Panc1 (cell line): Measurements from ENCODE around the gene HOTAIR. TPM values are rescaled to one million over a fixed set of nuclear protein-coding genes. Genes with fewer than 3 reads are reported as not detected.

Experiments used
- ATAC-seq: fragments of 200-7000 bp; cut with Tn5 transposase; 2 replicates; pipeline ENCODE4 v1.9.1; 2020; ENCODE audit warnings: mild to moderate bottlenecking, moderate library complexity
- BruUV-seq: library from RNA; stranded (reverse); fragments of 400-500 nt; replicated peaks from 2 replicates; lab custom pipeline; 2021; lab: Mats Ljungman, UMichigan
- CTCF ChIA-PET: fragments of 300-600 bp; sonication (Branson Sonifier 250); formaldehyde crosslinking; loops from one replicate; lab custom pipeline; 2022; ENCODE audit warnings: antibody characterized with exemption; lab: Charles Lee
- POLR2A ChIA-PET: fragments of 300-600 bp; sonication (Branson Sonifier 250); formaldehyde crosslinking; loops from one replicate; lab custom pipeline; 2022; ENCODE audit warnings: antibody characterized with exemption; lab: Charles Lee
- DNase-seq: peaks from one replicate; pipeline ENCODE4 v3.0.0-alpha.2; 2010; ENCODE audit warnings: low read depth, low spot score
- H3K27ac ChIP-seq: 2 replicates; pipeline ENCODE4 v1.5.1; 2011; ENCODE audit warnings: mild to moderate bottlenecking, low read length, inconsistent platforms
- H3K27me3 ChIP-seq: fragments of 200-500 bp; sonication (Bioruptor generic); 2 replicates; pipeline ENCODE4 v1.6.0; 2014; ENCODE audit warnings: low read length, inconsistent platforms; ENCODE audit not compliant: control insufficient read depth, insufficient read depth
- H3K36me3 ChIP-seq: fragments of 200-500 bp; sonication (Bioruptor generic); 2 replicates; pipeline ENCODE4 v1.5.1; 2014; ENCODE audit warnings: inconsistent platforms, mild to moderate bottlenecking, low read length, moderate library complexity; ENCODE audit not compliant: control insufficient read depth, insufficient read depth
- H3K4me1 ChIP-seq: 2 replicates; pipeline ENCODE4 v1.5.1; 2011; ENCODE audit warnings: inconsistent platforms, mild to moderate bottlenecking, low read length, moderate library complexity; ENCODE audit not compliant: control insufficient read depth, insufficient read depth
- H3K4me3 ChIP-seq, 2 experiments: 2 replicates each; pipeline ENCODE4 v1.5.1; 2011 to 2012; ENCODE audit warnings: low read depth in 2 of 2, low read length in 2 of 2, mild to moderate bottlenecking in 2 of 2, inconsistent platforms in 1 of 2, moderate library complexity in 1 of 2
- H3K9me3 ChIP-seq: fragments of 200-500 bp; sonication (Bioruptor generic); 2 replicates; pipeline ENCODE4 v1.5.1; 2014; ENCODE audit warnings: low read depth, mild to moderate bottlenecking, inconsistent platforms, low read length, moderate library complexity; ENCODE audit not compliant: control insufficient read depth, insufficient read depth
- CTCF ChIP-seq: fragments of 450-650 bp; IDR thresholded peaks from 2 replicates; pipeline ENCODE4 v1.5.1; 2017; ENCODE audit warnings: mild to moderate bottlenecking
- POLR2AphosphoS5 ChIP-seq: IDR thresholded peaks from 2 replicates; pipeline ENCODE4 v1.6.1; 2012; ENCODE audit warnings: mild to moderate bottlenecking, low read depth, low read length, moderate library complexity
- REST ChIP-seq, 2 experiments: IDR thresholded peaks; 2 replicates each; pipeline ENCODE4 v1.6.1; 2011 to 2012; ENCODE audit warnings: low read depth in 2 of 2, control low read depth in 1 of 2, low read length in 1 of 2, mild to moderate bottlenecking in 1 of 2, moderate library complexity in 1 of 2; ENCODE audit not compliant: insufficient read depth in 1 of 2
- SIN3A ChIP-seq: IDR thresholded peaks from 2 replicates; pipeline ENCODE4 v1.6.1; 2012; ENCODE audit warnings: low read depth, mild to moderate bottlenecking, low read length, moderate library complexity, borderline replicate concordance; ENCODE audit not compliant: insufficient read depth
- TCF7L2 ChIP-seq: IDR thresholded peaks from 2 replicates; pipeline ENCODE4 v1.6.1; 2011; ENCODE audit warnings: mild to moderate bottlenecking, low read depth, low read length, inconsistent platforms
- in situ Hi-C: cut with HindIII; loops from 2 replicates; pipeline ENCODE4 v1.10.0; 2016; ENCODE audit warnings: low sequenced_read_pairs, low pct_unique_long_range_greater_than_20kb
- intact Hi-C: fragments of 100-400 bp; cut with micrococcal nuclease; formaldehyde crosslinking; loops from one replicate; pipeline ENCODE4 v1.10.0; 2022; ENCODE audit not compliant: unreplicated experiment
- total RNA-seq: library from RNA; stranded (reverse); gene quantifications from one replicate; pipeline ENCODE4 v1.2.1, GENCODE V29; 2021; ENCODE audit not compliant: unreplicated experiment

Gene HOTAIR
- total RNA-seq, 1 experiment from 2014 or later, result 31.7 TPM

GRCh38 chr12:53972152-53972702 lies 2.5 kb downstream of the HOTAIR start:
- no peaks in the 10 kb centered on the region for H3K36me3 ChIP-seq
- peaks cover 70% of the 10 kb centered on the region for H3K4me1 ChIP-seq
- ChIA-PET CTCF (interaction anchor here (0.7 kb wide), 1 partner anchor 147 kb away, joined by 3 read pairs; no protein-coding TSS in a partner anchor), POLR2A (interaction anchor here (0.7 kb wide), 1 partner anchor 193 kb away, joined by 3 read pairs; no protein-coding TSS in a partner anchor)
- no peak for TF ChIP-seq CTCF
- no peak for TF ChIP-seq POLR2AphosphoS5
- no peak for TF ChIP-seq SIN3A
- no peak for TF ChIP-seq TCF7L2
- TF ChIP-seq REST (IDR thresholded peaks at IDR 0.05; ENCODE audit: insufficient read depth in 1 of 2, low read depth in 2 of 2, low read length in 1 of 2), result no peak
- ATAC-seq (peak; percentile 24; the same call in 1 of the 2 replicates), DNase-seq (no peak)
- H3K27me3 ChIP-seq, result no peaks in the 10 kb centered on the region
- intact Hi-C loops, result no loop called here
- peak overlapping the region; percentile 100 for H3K27ac ChIP-seq
- no TSS peak for BruUV-seq
- peak overlapping the region; percentile 77 to 85 for H3K4me3 ChIP-seq
- H3K9me3 ChIP-seq, result no peaks in the 10 kb centered on the region
- in situ Hi-C loops, result no loop called here

DNA sequence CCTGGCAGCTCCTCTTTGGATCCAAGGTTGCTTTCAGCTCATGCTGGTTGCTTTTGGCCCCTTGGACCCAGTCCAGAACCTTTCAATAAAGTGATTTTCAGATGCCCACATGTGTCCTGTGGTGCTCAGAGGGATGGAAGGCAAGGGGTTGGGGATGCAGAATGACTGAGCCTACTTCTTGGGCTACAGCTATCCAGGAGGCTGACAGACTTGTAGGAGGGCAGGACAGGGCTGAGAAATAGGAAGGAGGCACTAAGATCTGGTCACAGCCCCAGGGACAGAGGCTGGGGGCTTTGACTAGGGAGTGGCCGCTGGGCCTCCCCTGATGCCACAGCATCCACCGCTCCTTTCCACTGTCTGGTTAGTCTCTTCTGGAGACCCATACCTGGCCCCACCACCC lies 3.1 kb downstream of the HOTAIR start:
- Histone ChIP-seq H3K27me3 (no peaks in the 10 kb centered on the region), H3K4me3 (peak overlapping the region; percentile 77 to 85), H3K4me1 (peaks cover 70% of the 10 kb centered on the region), H3K36me3 (no peaks in the 10 kb centered on the region), H3K9me3 (no peaks in the 10 kb centered on the region), H3K27ac (peak overlapping the region; percentile 100)
- ATAC-seq, result no peak
- no TSS peak for BruUV-seq
- CTCF ChIA-PET, result no interaction called here
- no peak for DNase-seq
- POLR2A ChIA-PET, result interaction anchor here (0.7 kb wide), 1 partner anchor 192 kb away, joined by 3 read pairs; no protein-coding TSS in a partner anchor
- in situ Hi-C loops (no loop called here), intact Hi-C loops (no loop called here)
- no peak for TF ChIP-seq TCF7L2
- TF ChIP-seq CTCF, result no peak
- TF ChIP-seq POLR2AphosphoS5, result no peak
- TF ChIP-seq SIN3A, result no peak
- no peak for TF ChIP-seq REST (IDR thresholded peaks at IDR 0.05; ENCODE audit: insufficient read depth in 1 of 2, low read depth in 2 of 2, low read length in 1 of 2)
